Measurements from ENCODE around the gene GPR146.

Gene GPR146

DNA sequence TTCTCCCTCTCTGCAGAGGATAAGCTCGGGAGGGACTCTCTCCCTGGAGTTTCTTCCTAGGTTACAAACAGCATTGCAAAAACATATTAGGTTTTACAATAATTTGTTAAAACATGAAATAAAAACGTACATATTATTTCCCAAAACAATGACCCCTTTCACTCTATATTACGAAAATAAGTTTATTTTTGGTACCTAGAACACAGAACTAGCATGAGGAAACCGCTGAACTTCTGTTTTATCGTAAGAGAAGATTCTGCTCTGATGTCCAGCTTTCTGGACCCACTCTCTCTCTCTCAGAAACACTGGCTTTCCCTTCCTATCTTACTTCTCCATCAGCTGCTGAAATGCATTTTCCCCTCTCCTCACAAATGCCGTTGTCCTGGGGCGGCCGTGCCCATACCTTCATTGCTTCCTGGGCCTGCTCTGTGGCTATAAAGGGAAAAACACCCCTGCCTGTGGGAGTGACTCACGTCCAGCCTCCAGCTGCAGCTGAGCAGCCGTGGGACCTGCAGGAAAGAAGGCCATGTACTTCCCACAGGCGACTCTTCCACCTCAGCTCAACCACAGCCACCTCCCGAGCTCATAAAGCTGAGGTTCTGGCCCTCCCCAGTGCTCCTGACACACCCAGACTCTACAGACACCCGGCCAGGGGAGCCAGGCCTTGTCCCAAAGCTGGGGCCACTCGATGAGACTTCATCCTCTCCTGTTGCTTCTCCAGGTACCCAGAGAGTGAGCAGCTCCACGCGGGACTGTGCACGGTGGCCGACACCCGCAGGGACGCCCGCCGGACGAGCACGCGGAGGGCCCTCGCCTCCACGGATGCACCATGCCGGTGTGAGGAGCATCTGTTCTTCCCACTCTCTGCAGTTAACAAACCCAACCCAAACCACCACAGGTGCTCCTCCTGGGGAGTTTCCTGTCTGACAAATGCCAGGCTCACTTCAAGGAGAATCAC is 46.6 kb downstream of the GPR146 start:
- peaks cover 23% of the 10 kb centered on the region for H3K79me2 ChIP-seq (ENCODE audit: control insufficient read depth, low read length)
- no peak overlapping the region for H3K27ac ChIP-seq (ENCODE audit: low read depth, low read length)
- no peak overlapping the region for H3K4me2 ChIP-seq (ENCODE audit: low read length)
- no peaks in the 10 kb centered on the region for H3K9me3 ChIP-seq (ENCODE audit: control insufficient read depth, insufficient read depth, low read length)
- H3K4me1 ChIP-seq (ENCODE audit: control insufficient read depth, low read length): peaks cover 27% of the 10 kb centered on the region
- H4K20me1 ChIP-seq (ENCODE audit: control insufficient read depth, insufficient read depth, low read depth, low read length): no peaks in the 10 kb centered on the region
- no peaks in the 10 kb centered on the region for H3K27me3 ChIP-seq (ENCODE audit: control insufficient read depth, low read length)
- H3K9me2 ChIP-seq (replicated peaks; ENCODE audit: control insufficient read depth, low read length): no peaks in the 10 kb centered on the region
- H3F3A ChIP-seq (ENCODE audit: control insufficient read depth, insufficient read depth): peaks cover 21% of the 10 kb centered on the region
- H3K4me3 ChIP-seq (ENCODE audit: low read length): no peak overlapping the region
- no peak for TF ChIP-seq EZH2phosphoT487 (IDR thresholded peaks at IDR 0.05; ENCODE audit: borderline replicate concordance, low read length)
- TF ChIP-seq, protein P1, sequence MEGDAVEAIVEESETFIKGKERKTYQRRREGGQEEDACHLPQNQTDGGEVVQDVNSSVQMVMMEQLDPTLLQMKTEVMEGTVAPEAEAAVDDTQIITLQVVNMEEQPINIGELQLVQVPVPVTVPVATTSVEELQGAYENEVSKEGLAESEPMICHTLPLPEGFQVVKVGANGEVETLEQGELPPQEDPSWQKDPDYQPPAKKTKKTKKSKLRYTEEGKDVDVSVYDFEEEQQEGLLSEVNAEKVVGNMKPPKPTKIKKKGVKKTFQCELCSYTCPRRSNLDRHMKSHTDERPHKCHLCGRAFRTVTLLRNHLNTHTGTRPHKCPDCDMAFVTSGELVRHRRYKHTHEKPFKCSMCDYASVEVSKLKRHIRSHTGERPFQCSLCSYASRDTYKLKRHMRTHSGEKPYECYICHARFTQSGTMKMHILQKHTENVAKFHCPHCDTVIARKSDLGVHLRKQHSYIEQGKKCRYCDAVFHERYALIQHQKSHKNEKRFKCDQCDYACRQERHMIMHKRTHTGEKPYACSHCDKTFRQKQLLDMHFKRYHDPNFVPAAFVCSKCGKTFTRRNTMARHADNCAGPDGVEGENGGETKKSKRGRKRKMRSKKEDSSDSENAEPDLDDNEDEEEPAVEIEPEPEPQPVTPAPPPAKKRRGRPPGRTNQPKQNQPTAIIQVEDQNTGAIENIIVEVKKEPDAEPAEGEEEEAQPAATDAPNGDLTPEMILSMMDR (IDR thresholded peaks at IDR 0.05; ENCODE audit: low read depth, low read length, poor library complexity, severe bottlenecking): no peak
- peaks cover 31% of the 10 kb centered on the region for H3K36me3 ChIP-seq (ENCODE audit: control insufficient read depth, low read length)

- H4K20me1 ChIP-seq (ENCODE audit: control insufficient read depth, insufficient read depth, low read depth, low read length): no peaks in the 10 kb centered on the region
- TF ChIP-seq, protein P1 (IDR thresholded peaks at IDR 0.05; ENCODE audit: low read depth, low read length, poor library complexity, severe bottlenecking): no peak
- no peak for TF ChIP-seq EZH2phosphoT487 (IDR thresholded peaks at IDR 0.05; ENCODE audit: borderline replicate concordance, low read length)
- peaks cover 26% of the 10 kb centered on the region for H3K79me2 ChIP-seq (ENCODE audit: control insufficient read depth, low read length)
- peaks cover 21% of the 10 kb centered on the region for H3K4me1 ChIP-seq (ENCODE audit: control insufficient read depth, low read length)
- no peaks in the 10 kb centered on the region for H3K27me3 ChIP-seq (ENCODE audit: control insufficient read depth, low read length)
- no peak overlapping the region for H3K27ac ChIP-seq (ENCODE audit: low read depth, low read length)
- no peaks in the 10 kb centered on the region for H3K9me3 ChIP-seq (ENCODE audit: control insufficient read depth, insufficient read depth, low read length)
- no peaks in the 10 kb centered on the region for H3K9me2 ChIP-seq (replicated peaks; ENCODE audit: control insufficient read depth, low read length)
- H3K4me3 ChIP-seq (ENCODE audit: low read length): no peak overlapping the region
- H3K36me3 ChIP-seq (ENCODE audit: control insufficient read depth, low read length): peaks cover 31% of the 10 kb centered on the region
- H3F3A ChIP-seq (ENCODE audit: control insufficient read depth, insufficient read depth): peaks cover 16% of the 10 kb centered on the region
- H3K4me2 ChIP-seq (ENCODE audit: low read length): no peak overlapping the region
Observed at GRCh38 chr7:1091644-1092027, 47.3 kb downstream of the GPR146 start.

- Histone ChIP-seq H3K4me3 (ENCODE audit: low read length) (no peak overlapping the region), H3K9me2 (replicated peaks; ENCODE audit: control insufficient read depth, low read length) (no peaks in the 10 kb centered on the region), H3K27me3 (ENCODE audit: control insufficient read depth, low read length) (no peaks in the 10 kb centered on the region), H3K4me1 (ENCODE audit: control insufficient read depth, low read length) (peaks cover 15% of the 10 kb centered on the region), H3F3A (ENCODE audit: control insufficient read depth, insufficient read depth) (peaks cover 11% of the 10 kb centered on the region), H3K79me2 (ENCODE audit: control insufficient read depth, low read length) (peaks cover 30% of the 10 kb centered on the region), H3K9me3 (ENCODE audit: control insufficient read depth, insufficient read depth, low read length) (no peaks in the 10 kb centered on the region), H3K36me3 (ENCODE audit: control insufficient read depth, low read length) (peaks cover 31% of the 10 kb centered on the region), H4K20me1 (ENCODE audit: control insufficient read depth, insufficient read depth, low read depth, low read length) (no peaks in the 10 kb centered on the region), H3K27ac (ENCODE audit: low read depth, low read length) (no peak overlapping the region), H3K4me2 (ENCODE audit: low read length) (no peak overlapping the region)
- TF ChIP-seq EZH2phosphoT487 (IDR thresholded peaks at IDR 0.05; ENCODE audit: borderline replicate concordance, low read length): no peak
Observed at GRCh38 chr7:1092161-1092632, 47.9 kb downstream of the GPR146 start.
